SK-N-DZ (cell line): Measurements from ENCODE around the gene PCSK2.

ENCODE experiments used
- DNase-seq: peaks from one replicate; pipeline ENCODE4 v3.0.0-alpha.2; 2015; ENCODE audit warnings: low spot score

PCSK2 gene

DNA sequence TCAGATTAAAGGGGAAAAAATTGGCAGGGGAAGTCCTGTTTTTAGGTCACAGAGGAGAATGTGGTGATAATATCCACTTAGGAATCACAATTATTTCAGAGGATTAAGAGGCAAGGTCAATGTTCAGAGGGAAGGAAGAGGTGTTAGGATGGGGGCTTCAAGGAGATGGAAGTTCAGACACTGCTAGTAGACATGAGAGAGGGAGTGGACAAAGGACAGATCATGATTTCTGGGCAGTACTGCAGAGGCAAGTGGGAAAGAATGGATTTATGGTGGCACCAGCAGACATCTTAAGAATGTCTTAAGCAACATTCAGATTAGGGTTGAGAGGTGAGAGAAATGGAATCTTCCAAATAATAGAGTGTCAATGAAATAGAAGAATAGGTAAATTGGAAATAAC, 9.9 kb downstream of the PCSK2 start:
- no peak for DNase-seq

DNA sequence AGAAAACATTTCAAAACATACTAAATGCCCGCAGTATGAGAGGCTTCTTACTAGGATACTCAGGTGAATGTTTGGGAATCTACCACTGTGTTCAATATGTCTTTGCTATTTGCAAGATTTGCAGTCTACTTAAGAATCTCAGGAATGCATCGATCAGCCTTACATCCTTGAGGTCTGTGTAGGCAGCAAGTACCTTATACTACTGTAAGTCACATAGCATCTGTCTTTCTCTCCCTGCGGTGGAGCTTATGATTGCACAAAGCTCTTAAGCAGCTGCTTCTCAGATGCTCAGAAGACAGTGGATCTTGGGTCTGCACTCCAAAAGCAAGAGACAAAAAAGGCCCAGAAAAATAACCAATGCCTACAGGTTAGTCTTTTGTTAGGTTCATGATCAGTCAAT, 21.4 kb downstream of the PCSK2 start:
- no peak for DNase-seq

DNA sequence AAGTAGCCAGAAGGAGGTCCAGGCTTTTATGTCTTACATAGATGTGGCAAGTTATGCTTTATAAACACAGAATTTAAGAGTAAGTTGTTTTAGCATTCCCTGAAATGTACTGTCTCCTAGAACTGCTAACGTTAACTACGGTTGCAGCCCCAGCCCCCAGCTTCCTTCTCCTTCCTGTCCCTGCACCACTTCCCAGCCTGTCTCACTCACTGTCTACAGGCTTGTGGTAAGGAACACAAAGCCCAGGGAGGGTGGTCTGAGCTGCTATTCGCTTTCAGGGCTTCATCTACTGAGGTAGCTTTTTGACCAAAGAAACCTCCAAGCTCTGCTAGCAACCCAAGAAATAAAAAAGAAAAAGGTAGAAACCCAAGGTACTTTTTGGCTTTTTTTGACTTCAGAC, 35.9 kb downstream of the PCSK2 start:
- no peak for DNase-seq

DNA sequence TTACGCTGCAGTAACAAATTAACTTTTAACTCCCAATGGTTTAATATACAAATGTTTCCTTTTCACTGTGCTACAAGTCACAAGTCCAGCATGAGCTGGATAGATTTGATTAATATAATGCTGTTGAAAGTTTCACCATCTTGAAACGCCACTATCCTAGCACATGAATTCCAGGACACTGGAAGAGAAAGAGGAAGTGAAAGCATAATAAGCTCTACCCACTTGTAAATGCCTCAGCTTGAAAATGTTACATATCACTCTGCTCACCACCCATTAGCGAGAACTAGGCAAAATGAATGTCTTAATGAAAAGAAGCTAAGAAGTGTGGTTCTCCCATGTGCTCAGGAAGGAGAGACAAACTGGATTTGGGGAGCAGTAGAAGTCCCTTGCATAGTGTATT, 46.9 kb downstream of the PCSK2 start:
- no peak for DNase-seq

DNA sequence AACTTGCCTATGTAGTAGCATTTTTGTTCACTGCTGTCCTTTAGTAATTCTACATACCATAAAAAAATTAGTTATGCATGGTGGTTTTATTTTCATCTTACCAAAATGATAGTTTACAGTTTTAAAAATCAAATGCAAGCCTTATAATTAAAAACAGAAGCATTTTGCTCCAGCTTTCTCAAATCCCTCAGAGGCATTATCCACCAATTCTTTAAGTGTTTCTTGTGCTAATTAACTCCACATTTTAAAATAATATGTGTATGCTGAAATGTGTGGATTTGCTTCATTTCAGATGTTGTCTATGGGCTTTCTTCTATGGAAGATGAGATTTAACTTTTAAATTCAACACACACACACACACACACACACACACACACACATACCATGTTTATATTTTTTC, 49.3 kb downstream of the PCSK2 start:
- no peak for DNase-seq

DNA sequence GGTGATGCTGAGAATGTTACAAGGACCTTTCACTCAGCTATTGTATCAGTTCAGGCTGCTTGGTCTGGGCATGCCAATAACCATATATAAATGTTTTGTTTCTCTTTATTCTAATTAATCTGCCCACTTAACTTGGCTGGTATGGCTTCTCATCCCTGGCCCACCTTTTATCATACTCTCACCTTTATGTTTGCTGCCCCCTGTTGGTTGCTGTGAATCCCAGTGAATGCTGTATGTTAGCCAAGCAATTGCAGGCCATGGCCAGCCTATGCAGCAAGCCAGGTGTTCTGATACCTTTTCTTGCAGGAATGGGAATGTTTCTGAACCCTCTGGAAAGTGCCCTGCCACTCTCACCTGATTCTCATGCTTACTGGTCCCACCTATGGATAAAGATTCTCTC, 54.6 kb downstream of the PCSK2 start:
- peak; percentile 12 for DNase-seq

DNA sequence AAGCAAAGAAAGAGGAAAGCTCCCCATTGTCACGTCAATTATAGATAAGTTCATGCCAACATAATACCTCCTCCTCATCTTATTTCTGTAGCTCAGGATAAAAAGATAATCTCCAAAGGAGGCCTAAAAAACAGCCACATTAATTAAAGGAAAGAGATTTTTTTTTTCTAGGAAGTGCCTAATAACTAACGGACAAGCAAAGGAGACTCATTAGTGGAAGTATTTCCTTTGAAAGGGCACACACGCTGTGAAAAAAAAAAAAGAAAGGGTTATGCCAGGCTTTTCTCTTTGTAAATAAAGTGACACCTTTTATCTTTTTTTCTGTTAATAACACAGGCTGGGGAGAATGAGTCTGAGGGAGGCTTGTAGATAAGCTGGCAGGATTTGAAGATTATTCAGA, 55.7 kb downstream of the PCSK2 start:
- DNase-seq, result no peak

DNA sequence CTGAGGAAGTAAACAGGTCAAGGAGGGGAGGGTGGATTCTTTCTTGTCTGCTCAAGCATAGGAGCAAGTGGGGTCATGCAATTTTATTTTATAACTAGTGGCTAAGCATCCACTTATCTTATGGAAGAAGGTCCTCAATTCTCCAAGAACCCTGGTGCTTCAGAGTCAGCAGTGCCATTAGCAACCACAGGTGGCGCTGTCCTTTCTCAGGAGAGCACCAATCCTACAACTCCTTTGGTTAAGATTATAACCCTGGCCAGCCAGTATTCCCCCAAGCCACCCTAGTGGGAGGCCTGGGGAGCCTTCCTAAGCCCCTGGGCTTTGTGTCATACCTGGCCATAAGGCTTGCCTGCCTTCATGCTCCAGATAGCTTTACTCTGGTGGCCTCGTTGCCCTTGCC, 60.7 kb downstream of the PCSK2 start:
- no peak for DNase-seq

DNA sequence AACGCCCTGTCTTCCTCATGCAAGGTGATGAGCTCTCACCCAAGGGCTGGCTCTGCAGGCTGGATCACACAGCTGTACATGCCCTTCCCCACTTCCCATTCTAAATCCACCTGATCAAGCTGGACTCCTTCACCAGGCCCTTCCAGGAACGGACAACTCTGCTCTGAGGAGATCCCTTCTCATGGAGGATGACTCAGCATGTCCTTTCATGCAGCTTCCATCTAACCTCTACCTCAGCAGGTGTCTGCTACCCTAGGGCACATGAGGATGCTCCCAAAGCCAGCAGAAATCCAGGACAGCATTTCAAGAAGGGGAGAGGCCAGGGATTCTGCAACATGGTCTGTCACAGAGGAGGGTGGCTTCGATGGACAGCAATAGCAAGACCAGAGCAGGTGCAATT, 61.2 kb downstream of the PCSK2 start:
- DNase-seq, result no peak

DNA sequence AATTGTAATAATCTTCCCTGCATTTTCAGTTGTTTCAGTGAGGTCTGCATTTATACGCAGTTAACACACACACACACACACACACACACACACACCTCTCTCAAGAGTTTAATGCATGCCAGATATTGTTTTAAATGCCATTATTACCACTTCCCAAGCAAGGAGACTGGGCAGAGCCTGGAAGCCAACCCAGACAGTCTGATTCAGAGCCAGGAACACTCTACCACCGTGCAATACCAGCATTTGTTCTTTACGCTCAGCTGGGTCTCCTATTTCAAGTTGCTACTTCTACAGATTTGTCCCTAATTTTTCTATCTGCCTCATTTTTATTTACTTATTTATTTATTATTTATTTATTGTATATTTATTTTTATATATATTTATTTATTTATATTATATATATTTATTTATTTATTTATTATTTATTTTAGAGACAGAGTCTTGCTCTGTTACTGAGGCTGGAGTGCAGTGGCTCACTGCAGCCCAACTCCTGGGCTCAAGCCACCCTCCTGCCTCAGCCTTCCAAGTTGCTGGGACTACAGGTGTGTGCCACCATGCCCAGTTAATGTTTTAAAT, 68.4 kb downstream of the PCSK2 start:
- no peak for DNase-seq

DNA sequence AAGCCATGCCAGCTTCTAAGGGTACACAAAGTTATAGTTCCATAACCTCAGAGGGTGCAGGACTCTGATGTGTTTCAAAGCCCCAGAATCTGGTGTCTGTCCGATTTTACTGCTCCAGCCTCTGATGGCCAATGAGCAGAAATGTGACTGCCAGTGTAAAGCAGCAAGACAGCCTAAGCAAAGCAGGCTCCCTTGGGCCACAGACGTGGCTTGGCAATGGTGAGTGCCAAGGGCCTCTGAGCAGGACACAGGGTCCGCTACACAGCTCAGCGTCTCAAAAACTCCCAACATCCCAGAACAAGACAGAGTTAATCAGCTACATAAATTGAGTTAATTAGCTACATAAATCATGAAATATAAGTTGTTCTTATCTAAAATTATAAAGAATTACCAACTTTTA, 69.2 kb downstream of the PCSK2 start:
- DNase-seq, result no peak

DNA sequence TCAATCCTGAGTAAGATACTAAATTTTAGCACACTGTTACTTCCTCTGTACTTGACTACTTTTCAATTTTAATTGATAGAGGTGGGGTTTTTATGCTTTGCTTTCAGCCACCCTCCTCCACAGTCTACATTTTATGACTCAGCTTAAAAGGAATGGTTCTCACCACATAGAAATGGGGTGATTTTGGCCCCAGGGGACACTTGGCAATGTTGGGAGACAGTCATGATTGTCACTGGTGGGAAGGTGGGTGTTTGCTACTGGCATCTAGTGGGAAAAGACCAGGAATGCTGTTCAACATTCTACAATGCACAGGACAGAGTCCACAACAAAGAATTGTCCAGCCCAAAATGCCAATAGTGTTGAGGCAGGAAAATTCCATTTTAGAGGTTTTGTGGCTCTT, 71.3 kb downstream of the PCSK2 start:
- no peak for DNase-seq

DNA sequence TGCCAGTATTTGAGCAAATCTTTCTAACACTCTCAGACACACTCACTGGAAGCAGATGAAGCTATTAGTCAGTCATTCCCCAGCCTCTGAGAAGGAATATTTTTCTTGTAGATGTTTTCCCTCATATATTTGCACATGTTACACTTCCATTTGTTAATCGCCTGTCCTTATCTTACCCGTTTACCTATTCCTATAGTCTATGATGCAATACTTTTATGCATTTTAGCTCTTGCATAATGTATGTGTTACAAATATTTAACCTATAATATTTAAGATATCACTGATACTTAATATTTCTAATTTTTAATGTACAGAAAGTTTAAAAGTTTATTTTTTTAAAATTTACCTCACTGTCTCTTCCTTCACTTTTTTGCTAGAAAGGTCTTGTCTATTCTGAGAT, 71.9 kb downstream of the PCSK2 start:
- DNase-seq, result no peak

DNA sequence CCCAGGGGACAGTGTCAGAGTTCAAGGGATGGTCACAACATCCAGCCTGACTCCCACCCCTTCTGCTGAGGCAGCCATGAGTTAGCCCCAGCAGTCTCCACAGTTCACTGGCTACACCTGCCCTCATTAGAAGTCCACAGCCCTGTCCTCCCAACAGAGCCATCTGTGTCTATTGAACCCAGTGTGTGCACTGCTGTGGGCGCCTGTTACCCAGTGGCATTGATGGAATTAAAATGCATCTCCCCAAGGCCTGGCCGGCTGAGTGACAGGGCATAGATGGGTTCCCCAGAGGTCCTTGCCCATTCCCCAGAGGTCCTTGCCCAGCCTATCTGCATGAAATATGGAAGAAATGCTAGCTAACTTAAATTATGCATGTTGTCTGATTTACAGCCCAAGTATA, 73.3 kb downstream of the PCSK2 start:
- no peak for DNase-seq

DNA sequence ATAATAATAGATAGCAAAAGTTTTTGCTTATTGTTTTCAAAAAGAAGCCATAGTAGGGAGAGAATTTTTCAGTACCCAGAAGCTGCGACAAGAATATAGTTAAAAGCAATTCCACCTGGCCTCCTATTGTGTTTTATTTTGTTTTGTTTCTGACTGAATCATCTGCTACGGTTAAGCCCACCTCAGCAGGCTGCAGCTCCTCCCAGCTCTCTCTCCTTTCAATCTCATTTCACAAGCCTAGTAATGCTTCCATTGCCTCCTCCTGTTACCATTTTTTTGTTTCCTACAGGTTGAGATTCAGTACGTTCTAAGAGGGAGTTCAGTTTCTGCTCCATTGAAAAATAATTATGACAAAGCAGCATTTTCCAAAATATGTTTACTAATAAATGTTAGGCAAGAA, 77.9 kb downstream of the PCSK2 start:
- no peak for DNase-seq

DNA sequence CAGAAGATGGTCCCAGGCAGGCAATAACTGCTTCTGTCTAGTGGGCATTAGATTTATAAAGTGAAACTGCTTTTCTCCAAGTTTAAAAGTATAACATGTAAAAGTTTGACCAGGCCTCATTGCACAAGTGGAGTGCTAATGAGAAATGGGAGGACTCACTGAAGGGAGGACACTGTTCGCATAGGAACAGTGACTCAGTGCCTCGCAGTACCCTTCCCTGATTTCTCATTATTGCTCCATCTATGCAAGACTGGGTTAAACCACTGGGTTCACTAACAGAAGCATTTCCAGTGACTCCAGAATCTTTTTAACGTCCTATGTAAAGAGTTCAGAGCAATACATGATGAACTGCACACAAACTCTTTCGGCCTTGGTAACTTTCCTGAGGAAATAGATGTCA, 79.6 kb downstream of the PCSK2 start:
- no peak for DNase-seq

DNA sequence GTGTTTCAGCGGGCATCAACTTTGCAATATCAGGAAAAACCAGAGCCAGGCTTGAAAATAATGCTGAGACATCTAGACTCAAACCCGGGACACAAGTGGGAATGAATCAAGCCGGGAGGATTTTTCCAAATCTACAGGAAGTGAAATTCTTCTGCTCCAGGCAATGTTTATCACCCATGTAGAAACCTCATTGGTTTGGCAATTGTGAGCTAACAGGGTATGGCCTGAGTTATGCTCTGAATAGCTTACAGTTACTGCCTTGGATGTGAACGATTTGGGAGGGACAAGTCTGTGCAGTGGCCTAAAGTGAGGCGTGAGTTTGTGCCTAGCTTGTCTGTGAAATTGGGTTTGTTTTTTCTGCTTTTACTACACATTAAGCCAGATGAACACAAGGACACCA, 87.4 kb downstream of the PCSK2 start:
- DNase-seq, result no peak

DNA sequence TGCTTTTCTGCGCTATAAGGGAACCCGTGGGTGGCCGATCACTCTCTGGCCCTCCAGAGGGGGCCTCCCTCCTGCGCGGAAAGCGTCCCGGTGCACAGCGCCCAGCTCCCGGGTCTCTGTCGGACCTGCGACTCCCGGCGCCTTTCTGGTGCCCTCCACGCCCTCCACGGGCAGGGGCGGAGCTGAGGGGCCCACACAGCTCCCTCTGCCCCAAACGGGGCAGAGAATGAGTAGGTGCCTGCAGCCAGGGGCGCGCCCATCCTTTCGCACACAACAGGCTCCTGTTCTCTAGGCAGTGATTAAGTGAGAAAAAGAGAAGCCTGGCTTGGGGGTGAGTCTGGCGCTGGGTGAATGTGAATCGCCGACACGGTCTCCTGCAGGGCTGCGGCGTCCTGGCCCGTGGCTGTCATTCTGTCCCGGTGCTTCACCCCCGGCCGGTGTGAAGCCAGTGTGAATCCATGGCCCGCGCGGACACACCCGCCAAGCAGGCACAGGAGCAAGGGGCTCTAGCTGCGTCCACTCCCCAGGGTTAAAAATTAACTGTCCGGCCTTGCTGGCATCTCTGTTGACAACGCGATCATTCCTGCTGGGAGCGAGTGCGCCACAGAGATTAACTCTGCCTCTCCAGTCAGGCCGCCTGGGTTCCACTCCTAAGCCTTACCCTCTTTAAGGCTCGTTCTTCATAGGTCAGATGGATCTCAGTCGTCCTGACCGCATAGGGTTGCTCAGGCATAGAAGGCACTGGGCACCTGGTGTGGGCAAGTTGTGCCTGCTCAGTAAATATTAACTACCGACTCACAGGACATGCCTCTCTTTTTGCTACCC, 88.8 kb downstream of the PCSK2 start:
- no peak for DNase-seq

DNA sequence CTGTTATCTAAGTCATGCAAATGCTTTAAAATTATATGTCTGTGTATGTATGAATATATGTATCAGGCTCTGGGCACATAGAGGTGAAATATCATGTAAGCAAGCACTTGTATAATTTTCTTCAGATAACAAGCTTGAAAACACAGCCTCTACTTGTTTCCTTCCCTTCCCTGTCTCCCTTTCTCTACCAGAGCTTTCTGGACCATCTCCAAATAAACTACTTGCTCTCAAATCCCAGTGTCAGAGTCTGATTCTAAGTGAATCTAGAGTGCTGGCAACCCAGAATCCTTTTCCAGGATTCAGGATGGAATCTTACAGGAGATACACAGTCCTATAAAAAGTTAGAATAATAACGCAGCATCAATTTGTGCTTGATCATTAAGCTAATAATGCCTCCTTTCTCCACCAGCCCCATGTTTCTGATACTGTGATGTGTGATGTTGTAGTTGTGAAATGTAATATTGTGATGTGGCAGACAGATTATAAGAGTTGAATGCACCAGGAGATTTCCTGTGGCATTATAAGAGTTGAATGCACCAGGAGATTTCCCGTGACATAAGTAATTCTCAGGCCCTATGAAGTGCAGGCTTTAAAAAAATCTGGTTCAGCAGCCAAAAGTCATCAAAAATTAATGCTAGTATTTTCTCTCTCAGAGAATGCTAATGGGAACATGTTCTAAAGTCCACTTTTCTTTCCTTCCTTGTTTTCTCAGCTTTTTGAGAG, 89.6 kb downstream of the PCSK2 start:
- no peak for DNase-seq

DNA sequence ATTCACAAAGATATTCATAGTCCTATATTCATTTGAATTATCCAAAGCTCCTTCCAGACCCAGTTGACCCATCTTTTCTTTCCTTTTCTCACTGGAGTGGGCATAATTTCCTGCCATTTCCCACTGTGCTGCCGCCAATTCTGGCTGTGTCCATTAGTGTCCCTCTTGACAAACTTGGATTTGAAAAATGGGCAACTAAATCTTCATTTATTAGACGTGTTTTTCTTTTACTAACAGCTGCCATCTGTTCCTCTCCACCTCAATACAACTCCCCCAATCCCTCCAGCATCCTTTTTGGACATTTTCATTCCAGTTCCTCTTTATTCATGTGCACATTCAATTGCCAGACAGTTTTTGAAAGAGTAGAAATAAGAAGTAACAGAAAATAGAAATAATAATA, 90.5 kb downstream of the PCSK2 start:
- no peak for DNase-seq

DNA sequence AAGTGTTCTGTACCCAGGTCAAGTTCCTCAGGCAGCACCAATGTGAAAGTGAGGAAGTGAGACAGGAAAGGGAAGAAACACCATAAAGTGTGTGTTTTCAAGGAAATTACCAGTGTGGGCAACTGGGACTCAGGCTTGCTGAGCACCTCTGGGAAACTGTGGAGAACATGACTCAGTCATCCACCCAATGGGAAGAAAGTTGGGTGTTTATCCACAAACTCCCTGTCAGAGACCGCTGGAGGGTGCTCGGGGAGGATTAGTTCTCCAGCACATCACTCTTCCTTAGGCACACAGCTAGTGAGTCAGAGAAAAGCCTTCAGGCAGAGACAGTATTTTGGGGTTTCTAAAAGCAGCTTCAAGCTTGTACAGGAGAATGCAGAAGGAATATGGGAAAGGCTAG, 93.6 kb downstream of the PCSK2 start:
- no peak for DNase-seq

DNA sequence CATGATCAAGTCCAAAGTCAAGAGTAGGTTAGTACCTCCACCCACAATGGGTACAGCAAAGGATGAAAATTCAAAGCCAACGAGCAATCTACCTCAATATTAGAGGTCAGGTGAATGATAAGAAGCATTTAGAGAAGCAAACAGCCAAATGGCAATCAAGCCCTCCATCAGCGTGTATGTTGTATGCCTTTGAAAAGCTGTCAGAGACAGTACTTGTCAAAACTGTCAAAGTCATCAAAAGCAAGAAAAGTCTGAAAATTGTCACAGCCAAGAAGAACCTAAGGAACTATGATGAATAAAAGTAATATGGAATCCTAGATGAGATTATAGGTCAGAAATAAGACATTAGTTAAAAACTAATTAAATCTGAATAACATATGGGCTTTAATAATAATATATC, 99.3 kb downstream of the PCSK2 start:
- no peak for DNase-seq
